MM.1S (cell line): ENCODE measurements around the gene CYBRD1.
A peak's percentile ranks its signal among the peaks of the same experiment; 100 is the strongest.

Experiments
- DNase-seq: peaks from one replicate; pipeline ENCODE4 v3.0.0-alpha.2; 2015
- H2AFZ ChIP-seq: fragments of 300-600 bp; sonication (generic); 2 replicates; pipeline ENCODE4 v1.6.0; 2016; ENCODE audit warnings: antibody characterized with exemption, low read length
- H3F3A ChIP-seq: fragments of 300-600 bp; sonication (generic); 2 replicates; pipeline ENCODE4 v1.6.1; 2016; ENCODE audit warnings: mild to moderate bottlenecking, antibody characterized with exemption, low read length, moderate library complexity, mixed read lengths; ENCODE audit not compliant: insufficient read depth
- H3K27ac ChIP-seq: fragments of 300-600 bp; sonication (generic); 2 replicates; pipeline ENCODE4 v1.5.1; 2016; ENCODE audit warnings: mild to moderate bottlenecking, low read length
- H3K27me3 ChIP-seq: fragments of 300-600 bp; sonication (generic); replicated peaks from 2 replicates; pipeline ENCODE4 v1.6.0; 2016; ENCODE audit warnings: low read length; ENCODE audit not compliant: insufficient read depth
- H3K36me3 ChIP-seq: fragments of 300-600 bp; sonication (generic); replicated peaks from 2 replicates; pipeline ENCODE4 v1.6.1; 2016; ENCODE audit warnings: mild to moderate bottlenecking, low read length, mixed read lengths; ENCODE audit not compliant: insufficient read depth
- H3K4me1 ChIP-seq: fragments of 300-600 bp; sonication (generic); 2 replicates; pipeline ENCODE4 v1.6.1; 2016; ENCODE audit warnings: low read length, mixed read lengths
- H3K4me2 ChIP-seq: fragments of 300-600 bp; sonication (generic); 2 replicates; pipeline ENCODE4 v1.6.0; 2016; ENCODE audit warnings: low read depth, low read length
- H3K4me3 ChIP-seq: fragments of 300-600 bp; sonication (generic); 2 replicates; pipeline ENCODE4 v1.5.1; 2016; ENCODE audit warnings: low read length, mixed read lengths
- H3K79me2 ChIP-seq: fragments of 300-600 bp; sonication (generic); 2 replicates; pipeline ENCODE4 v1.6.1; 2016; ENCODE audit warnings: mixed run types, low read length, mixed read lengths
- H3K9ac ChIP-seq: fragments of 300-600 bp; sonication (generic); 2 replicates; pipeline ENCODE4 v1.6.1; 2016; ENCODE audit warnings: low read length, mixed read lengths
- H3K9me2 ChIP-seq: fragments of 300-600 bp; sonication (generic); replicated peaks from 2 replicates; pipeline ENCODE4 v1.6.1; 2016; ENCODE audit warnings: mild to moderate bottlenecking, low read length, mixed read lengths; ENCODE audit not compliant: insufficient read depth
- H3K9me3 ChIP-seq: fragments of 300-600 bp; sonication (generic); replicated peaks from 2 replicates; pipeline ENCODE4 v1.6.1; 2016; ENCODE audit warnings: mild to moderate bottlenecking, low read length, mixed read lengths; ENCODE audit not compliant: insufficient read depth
- H4K20me1 ChIP-seq: fragments of 300-600 bp; sonication (generic); 2 replicates; pipeline ENCODE4 v1.6.1; 2016; ENCODE audit warnings: mild to moderate bottlenecking, low read length, moderate library complexity, mixed read lengths; ENCODE audit not compliant: insufficient read depth
- EZH2 ChIP-seq: fragments of 300-600 bp; sonication (generic); optimal IDR thresholded peaks from 2 replicates; pipeline ENCODE3; 2017; ENCODE audit warnings: low read depth, mild to moderate bottlenecking, antibody characterized with exemption, low read length, mixed read lengths
- EZH2phosphoT487 ChIP-seq: fragments of 300-600 bp; sonication (generic); IDR thresholded peaks from 2 replicates; pipeline ENCODE4 v1.6.1; 2018; ENCODE audit warnings: antibody characterized with exemption, low read length
- TF ChIP-seq, protein P1 (sequence below): fragments of 300-600 bp; sonication (generic); IDR thresholded peaks from 2 replicates; pipeline ENCODE4 v1.5.1; 2016; ENCODE audit warnings: antibody characterized with exemption, low read length, mixed read lengths

CYBRD1 gene

DNA sequence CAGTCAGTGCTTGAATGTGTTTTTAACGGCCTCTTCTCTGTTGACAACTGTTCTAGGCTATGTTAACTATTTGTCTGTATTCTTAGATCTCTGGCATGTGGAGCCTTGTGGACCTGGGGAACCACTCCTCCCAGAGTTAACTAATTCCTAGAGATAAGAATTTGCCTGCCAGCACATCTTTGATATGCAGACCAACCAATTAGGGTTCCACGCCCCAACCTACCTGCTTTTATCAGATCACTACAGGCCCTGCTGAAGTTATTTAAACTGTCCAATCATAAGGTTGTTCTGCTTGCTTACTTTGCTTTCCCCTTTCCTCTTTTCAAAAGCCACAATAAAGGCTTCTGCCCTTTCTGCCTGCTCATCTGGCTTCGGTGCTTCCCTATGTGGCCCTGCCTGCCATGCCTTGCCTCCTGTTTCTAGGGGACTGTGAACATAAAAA, 8.5 kb upstream of the CYBRD1 start:
- no peaks in the 10 kb centered on the region for H4K20me1 ChIP-seq
- peak overlapping the region; percentile 47; the same call in 1 of the 2 replicates for H3K27ac ChIP-seq
- peak overlapping the region; percentile 10; the same call in 1 of the 2 replicates for H2AFZ ChIP-seq
- no peaks in the 10 kb centered on the region for H3K9me3 ChIP-seq
- peak overlapping the region; percentile 33; the same call in 1 of the 2 replicates for H3K4me2 ChIP-seq
- H3F3A ChIP-seq: peaks cover 6% of the 10 kb centered on the region; the same call in 1 of the 2 replicates
- no peak overlapping the region; the same call in 1 of the 2 replicates for H3K9ac ChIP-seq
- TF ChIP-seq EZH2phosphoT487: no peak
- no peak for TF ChIP-seq EZH2
- TF ChIP-seq, protein P1, sequence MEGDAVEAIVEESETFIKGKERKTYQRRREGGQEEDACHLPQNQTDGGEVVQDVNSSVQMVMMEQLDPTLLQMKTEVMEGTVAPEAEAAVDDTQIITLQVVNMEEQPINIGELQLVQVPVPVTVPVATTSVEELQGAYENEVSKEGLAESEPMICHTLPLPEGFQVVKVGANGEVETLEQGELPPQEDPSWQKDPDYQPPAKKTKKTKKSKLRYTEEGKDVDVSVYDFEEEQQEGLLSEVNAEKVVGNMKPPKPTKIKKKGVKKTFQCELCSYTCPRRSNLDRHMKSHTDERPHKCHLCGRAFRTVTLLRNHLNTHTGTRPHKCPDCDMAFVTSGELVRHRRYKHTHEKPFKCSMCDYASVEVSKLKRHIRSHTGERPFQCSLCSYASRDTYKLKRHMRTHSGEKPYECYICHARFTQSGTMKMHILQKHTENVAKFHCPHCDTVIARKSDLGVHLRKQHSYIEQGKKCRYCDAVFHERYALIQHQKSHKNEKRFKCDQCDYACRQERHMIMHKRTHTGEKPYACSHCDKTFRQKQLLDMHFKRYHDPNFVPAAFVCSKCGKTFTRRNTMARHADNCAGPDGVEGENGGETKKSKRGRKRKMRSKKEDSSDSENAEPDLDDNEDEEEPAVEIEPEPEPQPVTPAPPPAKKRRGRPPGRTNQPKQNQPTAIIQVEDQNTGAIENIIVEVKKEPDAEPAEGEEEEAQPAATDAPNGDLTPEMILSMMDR: no peak
- peak; percentile 52 for DNase-seq
- no peaks in the 10 kb centered on the region for H3K9me2 ChIP-seq
- peaks cover 19% of the 10 kb centered on the region for H3K4me1 ChIP-seq
- no peaks in the 10 kb centered on the region for H3K27me3 ChIP-seq
- no peaks in the 10 kb centered on the region for H3K36me3 ChIP-seq
- no peaks in the 10 kb centered on the region for H3K79me2 ChIP-seq
- no peak overlapping the region for H3K4me3 ChIP-seq

DNA sequence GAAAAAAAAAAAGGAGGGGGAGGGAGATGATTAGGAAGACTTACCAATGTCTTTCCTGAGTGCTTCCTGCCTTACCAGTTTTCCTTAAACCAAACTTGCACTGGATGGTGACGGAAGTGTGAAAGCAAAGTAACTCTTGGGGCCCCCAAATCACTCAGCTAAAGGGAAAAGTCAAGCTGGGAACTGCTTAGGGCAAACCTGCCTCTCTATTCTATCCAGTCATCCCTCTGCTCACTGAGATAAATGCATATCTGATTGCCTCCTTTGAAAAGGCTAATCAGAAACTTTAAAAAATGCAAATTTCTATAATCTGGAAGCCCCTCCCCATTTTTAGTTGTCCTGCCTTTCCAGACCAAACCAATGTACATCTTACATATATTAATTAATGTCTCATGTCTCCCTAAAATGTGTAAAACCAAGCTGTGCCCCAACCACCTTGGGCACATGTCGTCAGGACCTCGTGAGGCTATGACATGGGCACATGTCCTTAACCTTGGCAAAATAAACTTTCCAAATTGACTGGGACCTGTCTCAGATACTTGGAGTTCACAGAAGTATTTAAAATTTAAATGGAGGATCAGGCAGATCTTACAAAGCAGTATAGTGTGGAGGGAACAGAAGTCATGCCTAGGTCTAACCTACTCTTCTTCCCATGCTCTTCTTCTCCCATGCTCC, 7.2 kb upstream of the CYBRD1 start:
- H3F3A ChIP-seq: peaks cover 6% of the 10 kb centered on the region; the same call in 1 of the 2 replicates
- no peak overlapping the region for H3K4me3 ChIP-seq
- no peak overlapping the region for H3K9ac ChIP-seq
- no peak overlapping the region for H3K4me2 ChIP-seq
- peaks cover 16% of the 10 kb centered on the region for H3K4me1 ChIP-seq
- H3K79me2 ChIP-seq: no peaks in the 10 kb centered on the region
- H4K20me1 ChIP-seq: no peaks in the 10 kb centered on the region
- DNase-seq: no peak
- no peaks in the 10 kb centered on the region for H3K9me3 ChIP-seq
- H3K9me2 ChIP-seq: no peaks in the 10 kb centered on the region
- no peaks in the 10 kb centered on the region for H3K27me3 ChIP-seq
- H2AFZ ChIP-seq: no peak overlapping the region
- TF ChIP-seq, protein P1: no peak
- TF ChIP-seq EZH2phosphoT487 (no peak), EZH2 (no peak)
- H3K27ac ChIP-seq: no peak overlapping the region
- no peaks in the 10 kb centered on the region for H3K36me3 ChIP-seq

DNA sequence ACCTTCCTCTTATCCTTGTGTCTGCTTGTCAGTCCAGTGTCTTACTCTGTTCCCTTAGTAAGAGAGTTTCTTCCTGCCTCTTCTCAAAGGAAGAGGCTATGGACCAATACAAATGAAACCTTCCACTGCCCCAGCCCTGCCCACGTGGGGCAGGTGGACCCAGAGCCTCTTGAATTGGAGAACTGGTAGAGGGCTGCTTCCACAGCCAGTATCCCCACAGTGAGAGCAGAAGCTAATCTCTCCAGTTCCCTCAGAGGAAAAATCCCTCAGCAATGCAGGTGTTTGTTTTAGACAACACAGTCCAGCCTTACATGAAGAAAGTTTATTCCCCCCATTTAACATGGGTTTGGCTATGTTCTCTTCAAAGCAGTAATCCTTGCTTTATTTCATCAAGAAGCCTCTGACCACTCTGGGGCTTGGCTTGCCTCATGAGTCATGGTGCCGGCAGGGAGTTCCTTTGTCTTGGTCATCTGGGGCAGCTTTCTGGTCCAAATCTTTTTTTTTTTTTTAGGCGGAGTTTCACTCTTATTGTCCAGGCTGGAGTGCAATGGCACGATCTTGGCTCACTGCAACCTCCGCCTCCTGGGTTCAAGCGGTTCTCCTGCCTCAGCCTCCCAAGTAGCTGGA, 6.5 kb upstream of the CYBRD1 start:
- H3K4me2 ChIP-seq: no peak overlapping the region
- no peak overlapping the region for H3K4me3 ChIP-seq
- H2AFZ ChIP-seq: no peak overlapping the region
- no peaks in the 10 kb centered on the region for H3K79me2 ChIP-seq
- H3K27me3 ChIP-seq: no peaks in the 10 kb centered on the region
- TF ChIP-seq EZH2 (no peak), EZH2phosphoT487 (no peak)
- TF ChIP-seq, protein P1: no peak
- no peak overlapping the region for H3K9ac ChIP-seq
- no peaks in the 10 kb centered on the region for H3K9me3 ChIP-seq
- DNase-seq: no peak
- peaks cover 6% of the 10 kb centered on the region; the same call in 1 of the 2 replicates for H3F3A ChIP-seq
- H3K27ac ChIP-seq: no peak overlapping the region
- peaks cover 11% of the 10 kb centered on the region for H3K4me1 ChIP-seq
- H4K20me1 ChIP-seq: no peaks in the 10 kb centered on the region
- H3K36me3 ChIP-seq: no peaks in the 10 kb centered on the region
- no peaks in the 10 kb centered on the region for H3K9me2 ChIP-seq
